A549 (cell line): ENCODE measurements around the gene BRPF1. TPM values are rescaled to one million over a fixed set of nuclear protein-coding genes. Genes with fewer than 3 reads are reported as not detected.

Experiments used
- ATAC-seq, 2 experiments: fragments of 200-7000 bp in 1 of 2; fragments of >200 bp in 1 of 2; cut with Nextera tagmentation in 1 of 2; cut with Tn5 transposase in 1 of 2; 3 replicates each; pipeline versions ENCODE4 v1.8.0 to v1.9.1; 2018 to 2020; ENCODE audit warnings: mild to moderate bottlenecking in 1 of 2, moderate library complexity in 1 of 2
- CTCF ChIA-PET: fragments of 300-600 bp; sonication (Branson Sonifier 250); formaldehyde crosslinking; extraction: SDS; loops from one replicate; lab custom pipeline; 2021; ENCODE audit warnings: antibody characterized with exemption, inconsistent platforms; lab: Yijun Ruan, JAX
- POLR2A ChIA-PET: fragments of 350-600 bp; formaldehyde crosslinking; extraction: SDS; loops from one replicate; lab custom pipeline; 2021; ENCODE audit warnings: antibody characterized with exemption, inconsistent platforms; lab: Yijun Ruan, JAX
- DNase-seq, 2 experiments: peaks; one replicate each; pipeline versions ENCODE4 v3.0.0 to v3.0.0-alpha.2; 2011 to 2016; ENCODE audit warnings: low read depth in 1 of 2, low spot score in 1 of 2
- FAIRE-seq: peaks from 2 replicates; lab custom pipeline; 2011; peaks lifted over from hg19 to GRCh38; lab: Jason Lieb, UNC
- H3K27ac ChIP-seq, 2 experiments: fragments of >200 bp; sonication (Bioruptor Twin); formaldehyde crosslinking; 3 replicates each; pipeline ENCODE4 v1.5.1; 2016 to 2017
- H3K4me1 ChIP-seq: fragments of >200 bp; sonication (Bioruptor Twin); formaldehyde crosslinking; 3 replicates; pipeline ENCODE4 v1.6.1; 2016
- H3K4me2 ChIP-seq: fragments of >200 bp; sonication (Bioruptor Twin); formaldehyde crosslinking; 3 replicates; pipeline ENCODE4 v1.6.1; 2016
- H3K4me3 ChIP-seq: fragments of >200 bp; sonication (Bioruptor Twin); formaldehyde crosslinking; 3 replicates; pipeline ENCODE4 v1.5.1; 2016
- H3K9me3 ChIP-seq: fragments of >200 bp; sonication (Bioruptor Twin); formaldehyde crosslinking; 3 replicates; pipeline ENCODE4 v1.6.1; 2016
- CBX2 ChIP-seq: fragments of 200-600 bp; sonication (generic); IDR thresholded peaks from 2 replicates; pipeline ENCODE4 v1.6.1; 2016; ENCODE audit warnings: low read depth, mild to moderate bottlenecking, borderline replicate concordance
- CBX8 ChIP-seq: fragments of 200-600 bp; sonication (generic); IDR thresholded peaks from 2 replicates; pipeline ENCODE4 v1.6.1; 2016
- CHD4 ChIP-seq: fragments of 200-600 bp; sonication (generic); IDR thresholded peaks from 2 replicates; pipeline ENCODE4 v1.6.1; 2016; ENCODE audit warnings: antibody characterized with exemption, mild to moderate bottlenecking, borderline replicate concordance
- FOSB ChIP-seq: fragments of 250-450 bp; sonication (Bioruptor Pico); IDR thresholded peaks from 2 replicates; pipeline ENCODE4 v1.5.0; 2020; ENCODE audit warnings: mild to moderate bottlenecking, moderate library complexity
- GATA3 ChIP-seq: IDR thresholded peaks from 2 replicates; pipeline ENCODE4 v1.6.1; 2012; ENCODE audit warnings: borderline replicate concordance
- KDM1A ChIP-seq: fragments of 200-600 bp; sonication (generic); IDR thresholded peaks from 2 replicates; pipeline ENCODE4 v1.6.1; 2016; ENCODE audit warnings: low read depth, mild to moderate bottlenecking
- KDM5A ChIP-seq: fragments of 200-600 bp; sonication (generic); IDR thresholded peaks from 2 replicates; pipeline ENCODE4 v1.6.1; 2016; ENCODE audit warnings: antibody characterized with exemption, mild to moderate bottlenecking
- MAFK ChIP-seq: fragments of 450-650 bp; IDR thresholded peaks from 2 replicates; pipeline ENCODE4 v1.6.1; 2014; ENCODE audit not compliant: partially characterized antibody
- MAX ChIP-seq: IDR thresholded peaks from 2 replicates; pipeline ENCODE4 v1.6.1; 2012
- MYC ChIP-seq: IDR thresholded peaks from 2 replicates; pipeline ENCODE4 v1.6.1; 2012; ENCODE audit warnings: mild to moderate bottlenecking, inconsistent platforms, low read length, improper control_type of control experiment, borderline replicate concordance
- NPAS2 ChIP-seq: fragments of 250-450 bp; sonication (Bioruptor Pico); IDR thresholded peaks from 2 replicates; pipeline ENCODE4 v1.8.0; 2022; ENCODE audit warnings: mild to moderate bottlenecking, moderate library complexity, borderline replicate concordance
- NR3C1 ChIP-seq: fragments of >200 bp; sonication (Bioruptor Twin); formaldehyde crosslinking; IDR thresholded peaks from 3 replicates; pipeline ENCODE4 v1.6.1; 2017
- RCOR1 ChIP-seq: fragments of 150-350 bp; IDR thresholded peaks from 2 replicates; pipeline ENCODE4 v1.6.1; 2014; ENCODE audit warnings: antibody characterized with exemption, low read length, low read depth
- RNF2 ChIP-seq: fragments of 200-600 bp; sonication (generic); IDR thresholded peaks from 2 replicates; pipeline ENCODE4 v1.6.1; 2016; ENCODE audit warnings: low read depth, mild to moderate bottlenecking, antibody characterized with exemption, moderate library complexity, borderline replicate concordance
- SREBF2 ChIP-seq: fragments of 450-650 bp; IDR thresholded peaks from 2 replicates; pipeline ENCODE4 v1.6.1; 2014; ENCODE audit warnings: mild to moderate bottlenecking, moderate library complexity
- TP53 ChIP-seq: fragments of 250-450 bp; sonication (Bioruptor Pico); IDR thresholded peaks from 2 replicates; pipeline ENCODE4 v1.5.0; 2021; ENCODE audit warnings: mild to moderate bottlenecking, moderate library complexity
- USF2 ChIP-seq: fragments of 450-650 bp; IDR thresholded peaks from 2 replicates; pipeline ENCODE4 v1.6.1; 2014; ENCODE audit warnings: antibody characterized with exemption
- ZNF302 ChIP-seq: fragments of 250-450 bp; sonication (Bioruptor Pico); IDR thresholded peaks from 2 replicates; pipeline ENCODE4 v1.9.0; 2021; ENCODE audit warnings: inconsistent platforms, mild to moderate bottlenecking, moderate library complexity
- ZSCAN20 ChIP-seq: fragments of 250-450 bp; sonication (Bioruptor Pico); IDR thresholded peaks from 2 replicates; pipeline ENCODE4 v1.8.0; 2022; ENCODE audit warnings: mild to moderate bottlenecking, moderate library complexity
- WGBS: methylation state at CpG from one replicate; pipeline ENCODE4 v1.1.6; 2017; ENCODE audit errors: missing lambda C conversion rate; 5-methylcytosine and 5-hydroxymethylcytosine counted together
- polyA plus RNA-seq, 4 experiments: library from polyadenylated mRNA; depleted of rRNA in 3 of 4; stranded (reverse); fragments of >200 nt; fragmentation: RNase III in 1 of 4; extraction: RNeasy Plus Mini Kit Qiagen cat#74134 plus additional on column Dnase treatment in 1 of 4; gene quantifications; 2 replicates in 3 of 4; 3 replicates in 1 of 4; pipeline ENCODE4 v1.2.3, GENCODE V29; 2011 to 2017
- TF ChIP-seq, protein P1 (sequence below): fragments of 200-600 bp; sonication (generic); IDR thresholded peaks from 2 replicates; pipeline ENCODE4 v1.6.1; 2016; ENCODE audit warnings: antibody characterized with exemption, mild to moderate bottlenecking, moderate library complexity
- TF ChIP-seq, protein P2 (sequence below): fragments of >200 bp; sonication (Bioruptor Twin); formaldehyde crosslinking; IDR thresholded peaks from 3 replicates; pipeline ENCODE4 v1.5.1; 2016
- TF ChIP-seq, protein P3 (sequence below): fragments of >200 bp; sonication (Bioruptor Twin); formaldehyde crosslinking; IDR thresholded peaks from 2 replicates; pipeline ENCODE4 v1.6.1; 2016
- TF ChIP-seq, protein P4 (sequence below): fragments of >200 bp; sonication (Bioruptor Twin); formaldehyde crosslinking; IDR thresholded peaks from 3 replicates; pipeline ENCODE4 v1.6.1; 2016

BRPF1 gene
- polyA plus RNA-seq, 2 of the 4 experiments (the other 2 are of a cell fraction) = 8.6 to 12.4 TPM

DNA sequence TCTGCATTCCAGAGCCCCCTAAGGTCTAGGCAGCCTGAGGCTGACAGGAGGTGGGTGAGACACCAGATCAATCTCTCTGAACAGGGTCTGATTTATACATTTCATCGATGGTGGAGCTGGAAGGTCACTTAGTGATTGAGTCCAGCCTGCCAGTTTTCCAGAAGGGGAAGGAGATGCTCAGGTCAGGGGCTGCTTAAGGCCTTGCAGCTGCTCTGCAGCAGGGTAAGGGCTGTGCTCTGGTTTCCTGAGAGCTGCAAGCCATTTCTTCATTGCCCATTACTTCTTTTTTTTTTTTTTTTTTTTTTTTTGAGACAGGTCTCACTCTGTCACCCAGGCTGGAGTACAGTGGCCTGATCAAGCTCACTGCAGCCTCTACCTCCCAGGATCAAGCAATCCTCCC, 50.0 kb downstream of the BRPF1 start:
- ChIA-PET CTCF (interaction anchor here (0.6 to 1.9 kb wide), 7 partner anchors 9 to 386 kb away, joined by 3 to 9 read pairs (median 3); no protein-coding TSS in a partner anchor), POLR2A (interaction anchor here (0.7 kb wide), 1 partner anchor 164 kb away, joined by 6 read pairs; no protein-coding TSS in a partner anchor)
- WGBS = 85% methylated on average over 1 of the region's 1 CpG
- Histone ChIP-seq H3K27ac (no peak overlapping the region), H3K4me1 (no peaks in the 10 kb centered on the region), H3K4me3 (no peak overlapping the region), H3K9me3 (no peaks in the 10 kb centered on the region), H3K4me2 (no peak overlapping the region)
- no peak for FAIRE-seq
- TF ChIP-seq KDM1A (no peak), MAX (no peak), CBX8 (no peak), NR3C1 (no peak), NPAS2 (CRISPR knock-in tag) (no peak), MYC (no peak), RNF2 (no peak), KDM5A (no peak), ZNF302 (CRISPR knock-in tag) (no peak), SREBF2 (no peak), CBX2 (no peak), FOSB (CRISPR knock-in tag) (no peak), ZSCAN20 (CRISPR knock-in tag) (no peak), RCOR1 (no peak), CHD4 (no peak), GATA3 (no peak), MAFK (no peak)
- TF ChIP-seq, protein P1, sequence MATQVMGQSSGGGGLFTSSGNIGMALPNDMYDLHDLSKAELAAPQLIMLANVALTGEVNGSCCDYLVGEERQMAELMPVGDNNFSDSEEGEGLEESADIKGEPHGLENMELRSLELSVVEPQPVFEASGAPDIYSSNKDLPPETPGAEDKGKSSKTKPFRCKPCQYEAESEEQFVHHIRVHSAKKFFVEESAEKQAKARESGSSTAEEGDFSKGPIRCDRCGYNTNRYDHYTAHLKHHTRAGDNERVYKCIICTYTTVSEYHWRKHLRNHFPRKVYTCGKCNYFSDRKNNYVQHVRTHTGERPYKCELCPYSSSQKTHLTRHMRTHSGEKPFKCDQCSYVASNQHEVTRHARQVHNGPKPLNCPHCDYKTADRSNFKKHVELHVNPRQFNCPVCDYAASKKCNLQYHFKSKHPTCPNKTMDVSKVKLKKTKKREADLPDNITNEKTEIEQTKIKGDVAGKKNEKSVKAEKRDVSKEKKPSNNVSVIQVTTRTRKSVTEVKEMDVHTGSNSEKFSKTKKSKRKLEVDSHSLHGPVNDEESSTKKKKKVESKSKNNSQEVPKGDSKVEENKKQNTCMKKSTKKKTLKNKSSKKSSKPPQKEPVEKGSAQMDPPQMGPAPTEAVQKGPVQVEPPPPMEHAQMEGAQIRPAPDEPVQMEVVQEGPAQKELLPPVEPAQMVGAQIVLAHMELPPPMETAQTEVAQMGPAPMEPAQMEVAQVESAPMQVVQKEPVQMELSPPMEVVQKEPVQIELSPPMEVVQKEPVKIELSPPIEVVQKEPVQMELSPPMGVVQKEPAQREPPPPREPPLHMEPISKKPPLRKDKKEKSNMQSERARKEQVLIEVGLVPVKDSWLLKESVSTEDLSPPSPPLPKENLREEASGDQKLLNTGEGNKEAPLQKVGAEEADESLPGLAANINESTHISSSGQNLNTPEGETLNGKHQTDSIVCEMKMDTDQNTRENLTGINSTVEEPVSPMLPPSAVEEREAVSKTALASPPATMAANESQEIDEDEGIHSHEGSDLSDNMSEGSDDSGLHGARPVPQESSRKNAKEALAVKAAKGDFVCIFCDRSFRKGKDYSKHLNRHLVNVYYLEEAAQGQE = no peak
- TF ChIP-seq, protein P2, sequence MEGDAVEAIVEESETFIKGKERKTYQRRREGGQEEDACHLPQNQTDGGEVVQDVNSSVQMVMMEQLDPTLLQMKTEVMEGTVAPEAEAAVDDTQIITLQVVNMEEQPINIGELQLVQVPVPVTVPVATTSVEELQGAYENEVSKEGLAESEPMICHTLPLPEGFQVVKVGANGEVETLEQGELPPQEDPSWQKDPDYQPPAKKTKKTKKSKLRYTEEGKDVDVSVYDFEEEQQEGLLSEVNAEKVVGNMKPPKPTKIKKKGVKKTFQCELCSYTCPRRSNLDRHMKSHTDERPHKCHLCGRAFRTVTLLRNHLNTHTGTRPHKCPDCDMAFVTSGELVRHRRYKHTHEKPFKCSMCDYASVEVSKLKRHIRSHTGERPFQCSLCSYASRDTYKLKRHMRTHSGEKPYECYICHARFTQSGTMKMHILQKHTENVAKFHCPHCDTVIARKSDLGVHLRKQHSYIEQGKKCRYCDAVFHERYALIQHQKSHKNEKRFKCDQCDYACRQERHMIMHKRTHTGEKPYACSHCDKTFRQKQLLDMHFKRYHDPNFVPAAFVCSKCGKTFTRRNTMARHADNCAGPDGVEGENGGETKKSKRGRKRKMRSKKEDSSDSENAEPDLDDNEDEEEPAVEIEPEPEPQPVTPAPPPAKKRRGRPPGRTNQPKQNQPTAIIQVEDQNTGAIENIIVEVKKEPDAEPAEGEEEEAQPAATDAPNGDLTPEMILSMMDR = no peak
- TF ChIP-seq, protein P3, sequence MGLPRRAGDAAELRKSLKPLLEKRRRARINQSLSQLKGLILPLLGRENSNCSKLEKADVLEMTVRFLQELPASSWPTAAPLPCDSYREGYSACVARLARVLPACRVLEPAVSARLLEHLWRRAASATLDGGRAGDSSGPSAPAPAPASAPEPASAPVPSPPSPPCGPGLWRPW = no peak
- ATAC-seq = no peak
- DNase-seq = no peak

DNA sequence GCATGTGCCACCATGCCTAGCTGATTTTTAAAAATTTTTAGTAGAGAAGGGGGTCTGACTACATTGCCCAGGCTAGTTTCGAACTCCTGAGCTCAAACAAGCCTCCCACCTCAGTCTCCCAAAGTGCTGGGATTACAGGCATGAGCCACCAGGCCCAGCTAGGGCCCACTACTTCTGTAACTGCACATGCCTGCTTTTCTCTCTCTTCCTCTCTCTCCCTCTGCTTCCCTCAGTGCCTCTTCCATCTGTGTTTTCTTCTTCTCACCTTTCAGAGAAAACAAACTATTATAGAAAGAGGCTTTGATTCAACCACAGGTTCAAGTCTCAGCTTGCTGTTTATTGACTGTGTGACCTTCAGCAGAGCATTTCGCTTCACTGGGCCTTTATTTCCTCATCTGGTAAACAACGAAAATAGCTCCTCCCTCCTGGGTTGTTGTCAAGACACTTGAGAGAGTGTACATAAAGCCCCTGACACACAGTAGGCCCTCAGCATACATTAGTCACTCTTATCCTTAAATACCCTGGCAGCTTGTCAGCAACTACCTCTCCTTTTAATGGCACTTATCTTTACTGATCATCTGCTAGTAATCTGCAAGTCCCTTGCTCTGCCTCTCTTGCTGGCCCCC, 50.6 kb downstream of the BRPF1 start:
- no peak for ATAC-seq
- Histone ChIP-seq H3K9me3 (no peaks in the 10 kb centered on the region), H3K4me3 (no peak overlapping the region), H3K4me2 (no peak overlapping the region), H3K27ac (no peak overlapping the region), H3K4me1 (no peaks in the 10 kb centered on the region)
- FAIRE-seq = no peak
- ChIA-PET POLR2A (interaction anchor here (0.6 kb wide), 1 partner anchor 11 kb away, joined by 3 read pairs; the partner anchor contains the start of gene ARPC4), CTCF (interaction anchor here (0.6 to 1.9 kb wide), 11 partner anchors 9 to 386 kb away, joined by 3 to 9 read pairs (median 3); partner anchors contain the start of genes ARPC4 and TADA3)
- WGBS = 81% methylated on average over 3 of the region's 3 CpGs
- TF ChIP-seq RCOR1 (no peak), TP53 (CRISPR knock-in tag) (no peak), USF2 (no peak)
- TF ChIP-seq, protein P4, sequence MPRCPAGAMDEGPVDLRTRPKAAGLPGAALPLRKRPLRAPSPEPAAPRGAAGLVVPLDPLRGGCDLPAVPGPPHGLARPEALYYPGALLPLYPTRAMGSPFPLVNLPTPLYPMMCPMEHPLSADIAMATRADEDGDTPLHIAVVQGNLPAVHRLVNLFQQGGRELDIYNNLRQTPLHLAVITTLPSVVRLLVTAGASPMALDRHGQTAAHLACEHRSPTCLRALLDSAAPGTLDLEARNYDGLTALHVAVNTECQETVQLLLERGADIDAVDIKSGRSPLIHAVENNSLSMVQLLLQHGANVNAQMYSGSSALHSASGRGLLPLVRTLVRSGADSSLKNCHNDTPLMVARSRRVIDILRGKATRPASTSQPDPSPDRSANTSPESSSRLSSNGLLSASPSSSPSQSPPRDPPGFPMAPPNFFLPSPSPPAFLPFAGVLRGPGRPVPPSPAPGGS = no peak
- DNase-seq = no peak
